Panc1 (cell line): ENCODE results near the gene ATG4A. TPM values are rescaled to one million over a fixed set of nuclear protein-coding genes. Genes with fewer than 3 reads are reported as not detected.

Experiments used
- ATAC-seq: fragments of 200-7000 bp; cut with Tn5 transposase; 2 replicates; pipeline ENCODE4 v1.9.1; 2020; ENCODE audit warnings: mild to moderate bottlenecking, moderate library complexity
- BruUV-seq: library from RNA; stranded (reverse); fragments of 400-500 nt; replicated peaks from 2 replicates; lab custom pipeline; 2021; lab: Mats Ljungman, UMichigan
- CTCF ChIA-PET: fragments of 300-600 bp; sonication (Branson Sonifier 250); formaldehyde crosslinking; loops from one replicate; lab custom pipeline; 2022; ENCODE audit warnings: antibody characterized with exemption; lab: Charles Lee
- POLR2A ChIA-PET: fragments of 300-600 bp; sonication (Branson Sonifier 250); formaldehyde crosslinking; loops from one replicate; lab custom pipeline; 2022; ENCODE audit warnings: antibody characterized with exemption; lab: Charles Lee
- DNase-seq: peaks from one replicate; pipeline ENCODE4 v3.0.0-alpha.2; 2010; ENCODE audit warnings: low read depth, low spot score
- H3K27ac ChIP-seq: 2 replicates; pipeline ENCODE4 v1.5.1; 2011; ENCODE audit warnings: mild to moderate bottlenecking, low read length, inconsistent platforms
- H3K27me3 ChIP-seq: fragments of 200-500 bp; sonication (Bioruptor generic); 2 replicates; pipeline ENCODE4 v1.6.0; 2014; ENCODE audit warnings: low read length, inconsistent platforms; ENCODE audit not compliant: control insufficient read depth, insufficient read depth
- H3K36me3 ChIP-seq: fragments of 200-500 bp; sonication (Bioruptor generic); 2 replicates; pipeline ENCODE4 v1.5.1; 2014; ENCODE audit warnings: inconsistent platforms, mild to moderate bottlenecking, low read length, moderate library complexity; ENCODE audit not compliant: control insufficient read depth, insufficient read depth
- H3K4me1 ChIP-seq: 2 replicates; pipeline ENCODE4 v1.5.1; 2011; ENCODE audit warnings: inconsistent platforms, mild to moderate bottlenecking, low read length, moderate library complexity; ENCODE audit not compliant: control insufficient read depth, insufficient read depth
- H3K4me3 ChIP-seq, 2 experiments: 2 replicates each; pipeline ENCODE4 v1.5.1; 2011 to 2012; ENCODE audit warnings: low read depth in 2 of 2, low read length in 2 of 2, mild to moderate bottlenecking in 2 of 2, inconsistent platforms in 1 of 2, moderate library complexity in 1 of 2
- H3K9me3 ChIP-seq: fragments of 200-500 bp; sonication (Bioruptor generic); 2 replicates; pipeline ENCODE4 v1.5.1; 2014; ENCODE audit warnings: low read depth, mild to moderate bottlenecking, inconsistent platforms, low read length, moderate library complexity; ENCODE audit not compliant: control insufficient read depth, insufficient read depth
- POLR2AphosphoS5 ChIP-seq: IDR thresholded peaks from 2 replicates; pipeline ENCODE4 v1.6.1; 2012; ENCODE audit warnings: mild to moderate bottlenecking, low read depth, low read length, moderate library complexity
- SIN3A ChIP-seq: IDR thresholded peaks from 2 replicates; pipeline ENCODE4 v1.6.1; 2012; ENCODE audit warnings: low read depth, mild to moderate bottlenecking, low read length, moderate library complexity, borderline replicate concordance; ENCODE audit not compliant: insufficient read depth
- TCF7L2 ChIP-seq: IDR thresholded peaks from 2 replicates; pipeline ENCODE4 v1.6.1; 2011; ENCODE audit warnings: mild to moderate bottlenecking, low read depth, low read length, inconsistent platforms
- in situ Hi-C: cut with HindIII; loops from 2 replicates; pipeline ENCODE4 v1.10.0; 2016; ENCODE audit warnings: low sequenced_read_pairs, low pct_unique_long_range_greater_than_20kb
- intact Hi-C: fragments of 100-400 bp; cut with micrococcal nuclease; formaldehyde crosslinking; loops from one replicate; pipeline ENCODE4 v1.10.0; 2022; ENCODE audit not compliant: unreplicated experiment
- total RNA-seq: library from RNA; stranded (reverse); gene quantifications from one replicate; pipeline ENCODE4 v1.2.1, GENCODE V29; 2021; ENCODE audit not compliant: unreplicated experiment
- TF ChIP-seq, protein P1 (sequence below), 2 experiments: IDR thresholded peaks; 2 replicates each; pipeline ENCODE4 v1.6.1; 2011 to 2012; ENCODE audit warnings: low read depth in 2 of 2, control low read depth in 1 of 2, low read length in 1 of 2, mild to moderate bottlenecking in 1 of 2, moderate library complexity in 1 of 2; ENCODE audit not compliant: insufficient read depth in 1 of 2
- TF ChIP-seq, protein P2 (sequence below): fragments of 450-650 bp; IDR thresholded peaks from 2 replicates; pipeline ENCODE4 v1.5.1; 2017; ENCODE audit warnings: mild to moderate bottlenecking

ATG4A gene
- total RNA-seq, 1 experiment from 2014 or later, result 13.7 TPM

- TF ChIP-seq, protein P1, sequence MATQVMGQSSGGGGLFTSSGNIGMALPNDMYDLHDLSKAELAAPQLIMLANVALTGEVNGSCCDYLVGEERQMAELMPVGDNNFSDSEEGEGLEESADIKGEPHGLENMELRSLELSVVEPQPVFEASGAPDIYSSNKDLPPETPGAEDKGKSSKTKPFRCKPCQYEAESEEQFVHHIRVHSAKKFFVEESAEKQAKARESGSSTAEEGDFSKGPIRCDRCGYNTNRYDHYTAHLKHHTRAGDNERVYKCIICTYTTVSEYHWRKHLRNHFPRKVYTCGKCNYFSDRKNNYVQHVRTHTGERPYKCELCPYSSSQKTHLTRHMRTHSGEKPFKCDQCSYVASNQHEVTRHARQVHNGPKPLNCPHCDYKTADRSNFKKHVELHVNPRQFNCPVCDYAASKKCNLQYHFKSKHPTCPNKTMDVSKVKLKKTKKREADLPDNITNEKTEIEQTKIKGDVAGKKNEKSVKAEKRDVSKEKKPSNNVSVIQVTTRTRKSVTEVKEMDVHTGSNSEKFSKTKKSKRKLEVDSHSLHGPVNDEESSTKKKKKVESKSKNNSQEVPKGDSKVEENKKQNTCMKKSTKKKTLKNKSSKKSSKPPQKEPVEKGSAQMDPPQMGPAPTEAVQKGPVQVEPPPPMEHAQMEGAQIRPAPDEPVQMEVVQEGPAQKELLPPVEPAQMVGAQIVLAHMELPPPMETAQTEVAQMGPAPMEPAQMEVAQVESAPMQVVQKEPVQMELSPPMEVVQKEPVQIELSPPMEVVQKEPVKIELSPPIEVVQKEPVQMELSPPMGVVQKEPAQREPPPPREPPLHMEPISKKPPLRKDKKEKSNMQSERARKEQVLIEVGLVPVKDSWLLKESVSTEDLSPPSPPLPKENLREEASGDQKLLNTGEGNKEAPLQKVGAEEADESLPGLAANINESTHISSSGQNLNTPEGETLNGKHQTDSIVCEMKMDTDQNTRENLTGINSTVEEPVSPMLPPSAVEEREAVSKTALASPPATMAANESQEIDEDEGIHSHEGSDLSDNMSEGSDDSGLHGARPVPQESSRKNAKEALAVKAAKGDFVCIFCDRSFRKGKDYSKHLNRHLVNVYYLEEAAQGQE (IDR thresholded peaks at IDR 0.05; ENCODE audit: insufficient read depth in 1 of 2, low read depth in 2 of 2, low read length in 1 of 2), result no peak
- TF ChIP-seq POLR2AphosphoS5 (no peak), TCF7L2 (no peak), SIN3A (no peak)
- TF ChIP-seq, protein P2, sequence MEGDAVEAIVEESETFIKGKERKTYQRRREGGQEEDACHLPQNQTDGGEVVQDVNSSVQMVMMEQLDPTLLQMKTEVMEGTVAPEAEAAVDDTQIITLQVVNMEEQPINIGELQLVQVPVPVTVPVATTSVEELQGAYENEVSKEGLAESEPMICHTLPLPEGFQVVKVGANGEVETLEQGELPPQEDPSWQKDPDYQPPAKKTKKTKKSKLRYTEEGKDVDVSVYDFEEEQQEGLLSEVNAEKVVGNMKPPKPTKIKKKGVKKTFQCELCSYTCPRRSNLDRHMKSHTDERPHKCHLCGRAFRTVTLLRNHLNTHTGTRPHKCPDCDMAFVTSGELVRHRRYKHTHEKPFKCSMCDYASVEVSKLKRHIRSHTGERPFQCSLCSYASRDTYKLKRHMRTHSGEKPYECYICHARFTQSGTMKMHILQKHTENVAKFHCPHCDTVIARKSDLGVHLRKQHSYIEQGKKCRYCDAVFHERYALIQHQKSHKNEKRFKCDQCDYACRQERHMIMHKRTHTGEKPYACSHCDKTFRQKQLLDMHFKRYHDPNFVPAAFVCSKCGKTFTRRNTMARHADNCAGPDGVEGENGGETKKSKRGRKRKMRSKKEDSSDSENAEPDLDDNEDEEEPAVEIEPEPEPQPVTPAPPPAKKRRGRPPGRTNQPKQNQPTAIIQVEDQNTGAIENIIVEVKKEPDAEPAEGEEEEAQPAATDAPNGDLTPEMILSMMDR, result no peak
- no peaks in the 10 kb centered on the region for H3K27me3 ChIP-seq
- intact Hi-C loops, result loop anchor here (1.0 to 10.0 kb wide), 4 partner anchors 52 to 415 kb away; partner anchors contain the start of genes NCBP2L and TSC22D3
- CTCF ChIA-PET, result interaction anchor here (1.2 kb wide), 1 partner anchor 408 kb away, joined by 3 read pairs; no protein-coding TSS in a partner anchor
- no peak overlapping the region for H3K4me3 ChIP-seq
- no peaks in the 10 kb centered on the region for H3K9me3 ChIP-seq
- no peaks in the 10 kb centered on the region for H3K36me3 ChIP-seq
- ATAC-seq (no peak), DNase-seq (no peak)
- no peak overlapping the region for H3K27ac ChIP-seq
- peaks cover 5% of the 10 kb centered on the region for H3K4me1 ChIP-seq
- in situ Hi-C loops, result no loop called here
- BruUV-seq, result no TSS peak
- POLR2A ChIA-PET, result no interaction called here
Measured at GRCh38 chrX:108072746-108073145, 18.8 kb upstream of the ATG4A start.

DNA sequence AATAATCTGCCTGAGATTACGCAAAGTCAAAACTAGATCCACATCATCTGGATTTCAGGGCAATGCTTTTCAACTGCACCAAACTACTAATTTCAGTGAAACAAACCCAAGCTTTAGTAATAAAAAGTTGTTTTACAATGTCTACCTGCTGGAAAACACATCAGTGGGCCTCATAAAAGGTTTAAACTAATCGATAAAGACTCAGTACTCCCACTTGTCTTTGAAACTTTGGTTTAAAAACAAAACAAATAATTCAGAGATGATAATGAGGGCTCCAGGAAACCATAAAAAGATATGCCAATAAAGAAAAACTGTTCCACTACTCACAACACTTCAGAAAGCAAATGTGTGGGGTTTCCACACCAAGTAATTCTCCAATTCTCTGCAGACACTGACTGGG, 10.5 kb upstream of the ATG4A start:
- ChIA-PET POLR2A (no interaction called here), CTCF (no interaction called here)
- H3K36me3 ChIP-seq, result peaks cover 7% of the 10 kb centered on the region
- no peaks in the 10 kb centered on the region for H3K9me3 ChIP-seq
- DNase-seq (no peak), ATAC-seq (no peak)
- in situ Hi-C loops (no loop called here), intact Hi-C loops (no loop called here)
- no peaks in the 10 kb centered on the region for H3K4me1 ChIP-seq
- H3K27me3 ChIP-seq, result no peaks in the 10 kb centered on the region
- no peak overlapping the region for H3K27ac ChIP-seq
- TF ChIP-seq, protein P1 (IDR thresholded peaks at IDR 0.05; ENCODE audit: insufficient read depth in 1 of 2, low read depth in 2 of 2, low read length in 1 of 2), result no peak
- TF ChIP-seq, protein P2, result no peak
- TF ChIP-seq TCF7L2, result no peak
- TF ChIP-seq SIN3A, result no peak
- no peak for TF ChIP-seq POLR2AphosphoS5
- no peak overlapping the region for H3K4me3 ChIP-seq
- no TSS peak for BruUV-seq
